ENCODE data around the gene LSG1.

The LSG1 gene

DNA sequence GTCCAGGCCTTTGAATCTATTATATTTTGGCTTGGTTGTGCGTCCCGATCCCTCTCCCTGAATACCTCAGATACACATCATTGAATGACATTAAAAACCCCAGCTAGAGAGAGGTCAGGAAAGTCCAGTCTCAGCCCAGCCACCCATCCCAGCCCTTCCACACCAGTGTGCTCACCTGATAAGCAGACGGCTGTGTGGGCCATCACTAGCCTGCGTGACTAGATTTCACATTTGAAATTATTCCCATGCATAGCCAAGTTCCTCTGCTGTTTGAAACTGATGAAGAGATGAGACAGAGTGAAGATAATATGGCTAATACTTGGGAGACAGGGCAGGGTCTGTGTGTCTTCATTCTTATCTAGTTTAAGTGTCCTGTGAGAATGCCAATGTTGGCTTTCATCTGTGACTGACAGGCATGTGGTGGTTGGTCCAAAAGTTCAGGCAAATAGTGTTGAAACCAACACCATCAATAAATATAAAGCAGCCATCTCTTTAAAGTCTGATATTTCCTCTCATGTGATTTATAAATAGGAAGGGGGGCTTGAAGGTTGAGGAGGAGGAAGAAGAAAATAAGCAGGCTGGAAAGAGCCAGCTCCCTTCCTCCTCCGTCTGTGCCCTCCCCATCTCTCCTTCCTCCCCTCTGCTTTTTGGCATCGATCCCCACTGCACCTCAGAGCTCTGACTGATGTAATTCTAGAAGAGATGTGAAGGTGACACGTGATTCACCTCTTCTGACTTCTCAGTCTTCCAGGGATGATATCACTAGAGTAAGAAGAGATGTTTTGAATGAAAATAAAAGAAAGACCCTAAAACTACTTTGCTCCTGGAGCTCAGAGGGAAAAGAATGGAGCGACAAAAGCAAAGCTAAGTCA, 18.7 kb upstream of the LSG1 start:
- Histone ChIP-seq H4K20me1 (ENCODE audit: insufficient read depth, low read length) (no peaks in the 10 kb centered on the region), H3F3A (ENCODE audit: insufficient read depth, low read length) (peaks cover 3% of the 10 kb centered on the region; the same call in 1 of the 2 replicates), H3K79me2 (ENCODE audit: low read length) (no peaks in the 10 kb centered on the region), H3K4me1 (ENCODE audit: low read length) (peaks cover 8% of the 10 kb centered on the region), H3K9me2 (replicated peaks; ENCODE audit: insufficient read depth, low read length) (no peaks in the 10 kb centered on the region), H3K27ac (ENCODE audit: low read length) (no peak overlapping the region), H3K4me3 (ENCODE audit: low read length) (no peak overlapping the region), H3K9me3 (replicated peaks; ENCODE audit: insufficient read depth, low read length) (no peaks in the 10 kb centered on the region), H3K4me2 (ENCODE audit: low read depth, low read length) (no peak overlapping the region), H3K9ac (ENCODE audit: low read length) (no peak overlapping the region), H3K27me3 (replicated peaks; ENCODE audit: insufficient read depth, low read length) (peaks cover 19% of the 10 kb centered on the region; the same call in 1 of the 2 replicates), H3K36me3 (replicated peaks; ENCODE audit: insufficient read depth, low read length) (no peaks in the 10 kb centered on the region), H2AFZ (ENCODE audit: low read length) (no peak overlapping the region)
- no peak for DNase-seq
- TF ChIP-seq, protein P1, sequence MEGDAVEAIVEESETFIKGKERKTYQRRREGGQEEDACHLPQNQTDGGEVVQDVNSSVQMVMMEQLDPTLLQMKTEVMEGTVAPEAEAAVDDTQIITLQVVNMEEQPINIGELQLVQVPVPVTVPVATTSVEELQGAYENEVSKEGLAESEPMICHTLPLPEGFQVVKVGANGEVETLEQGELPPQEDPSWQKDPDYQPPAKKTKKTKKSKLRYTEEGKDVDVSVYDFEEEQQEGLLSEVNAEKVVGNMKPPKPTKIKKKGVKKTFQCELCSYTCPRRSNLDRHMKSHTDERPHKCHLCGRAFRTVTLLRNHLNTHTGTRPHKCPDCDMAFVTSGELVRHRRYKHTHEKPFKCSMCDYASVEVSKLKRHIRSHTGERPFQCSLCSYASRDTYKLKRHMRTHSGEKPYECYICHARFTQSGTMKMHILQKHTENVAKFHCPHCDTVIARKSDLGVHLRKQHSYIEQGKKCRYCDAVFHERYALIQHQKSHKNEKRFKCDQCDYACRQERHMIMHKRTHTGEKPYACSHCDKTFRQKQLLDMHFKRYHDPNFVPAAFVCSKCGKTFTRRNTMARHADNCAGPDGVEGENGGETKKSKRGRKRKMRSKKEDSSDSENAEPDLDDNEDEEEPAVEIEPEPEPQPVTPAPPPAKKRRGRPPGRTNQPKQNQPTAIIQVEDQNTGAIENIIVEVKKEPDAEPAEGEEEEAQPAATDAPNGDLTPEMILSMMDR (IDR thresholded peaks at IDR 0.05; ENCODE audit: low read length): no peak
- TF ChIP-seq EZH2phosphoT487 (IDR thresholded peaks at IDR 0.05; ENCODE audit: low read length) (no peak), EZH2 (optimal IDR thresholded peaks at IDR 0.05; ENCODE audit: low read depth, low read length) (no peak)

DNA sequence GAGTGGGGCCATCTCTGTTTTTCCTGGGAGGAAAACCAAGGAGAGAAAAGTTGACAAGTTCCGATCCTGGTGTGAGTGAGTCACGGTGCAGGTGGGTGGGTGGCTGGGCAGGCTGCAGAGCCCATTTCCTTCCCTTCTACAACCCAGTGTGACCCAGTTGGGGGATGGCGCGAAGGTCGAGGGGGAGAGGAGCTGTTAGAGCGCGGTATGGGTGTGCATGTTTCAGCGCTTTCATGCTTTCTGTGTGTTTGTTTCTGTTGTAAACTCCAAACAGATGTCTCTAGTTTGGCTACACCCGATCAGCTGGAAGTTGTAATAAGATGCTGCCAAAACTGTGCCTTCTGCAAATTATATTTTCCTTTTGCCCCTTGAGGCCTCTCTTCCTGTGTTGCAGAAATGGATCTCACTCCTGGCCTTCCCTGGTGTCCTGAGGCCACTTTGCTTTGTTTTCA, 17.5 kb upstream of the LSG1 start:
- Histone ChIP-seq H3K9me2 (replicated peaks; ENCODE audit: insufficient read depth, low read length) (no peaks in the 10 kb centered on the region), H3K9ac (ENCODE audit: low read length) (no peak overlapping the region), H3K27ac (ENCODE audit: low read length) (no peak overlapping the region), H3K36me3 (replicated peaks; ENCODE audit: insufficient read depth, low read length) (no peaks in the 10 kb centered on the region), H3K4me1 (ENCODE audit: low read length) (peaks cover 16% of the 10 kb centered on the region), H2AFZ (ENCODE audit: low read length) (no peak overlapping the region), H3K27me3 (replicated peaks; ENCODE audit: insufficient read depth, low read length) (peaks cover 14% of the 10 kb centered on the region; the same call in 1 of the 2 replicates), H3K4me3 (ENCODE audit: low read length) (no peak overlapping the region), H3K9me3 (replicated peaks; ENCODE audit: insufficient read depth, low read length) (no peaks in the 10 kb centered on the region), H3K79me2 (ENCODE audit: low read length) (no peaks in the 10 kb centered on the region), H4K20me1 (ENCODE audit: insufficient read depth, low read length) (no peaks in the 10 kb centered on the region), H3K4me2 (ENCODE audit: low read depth, low read length) (no peak overlapping the region), H3F3A (ENCODE audit: insufficient read depth, low read length) (peaks cover 3% of the 10 kb centered on the region; the same call in 1 of the 2 replicates)
- DNase-seq: no peak
- no peak for TF ChIP-seq EZH2 (optimal IDR thresholded peaks at IDR 0.05; ENCODE audit: low read depth, low read length)
- no peak for TF ChIP-seq EZH2phosphoT487 (IDR thresholded peaks at IDR 0.05; ENCODE audit: low read length)

DNA sequence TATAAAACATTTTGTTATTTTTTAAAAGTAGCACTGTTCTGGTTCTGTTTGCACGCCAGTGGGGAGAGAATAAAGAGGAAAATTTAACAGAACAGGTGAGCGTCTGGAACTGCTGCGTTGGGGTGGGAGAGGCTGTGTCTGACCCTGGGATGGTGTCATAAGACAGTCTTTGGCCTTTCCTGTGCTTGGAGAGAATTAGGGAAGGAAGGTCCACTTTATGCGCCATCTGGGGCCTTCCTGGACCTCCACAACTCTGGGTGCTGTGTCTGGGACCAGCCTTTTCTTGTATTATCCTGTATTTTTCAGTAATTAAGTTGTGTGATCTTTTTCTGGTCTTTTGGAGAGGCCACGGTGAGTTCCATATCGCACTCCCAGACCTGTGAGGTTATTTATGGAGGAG, 17.0 kb upstream of the LSG1 start:
- Histone ChIP-seq H3K27ac (ENCODE audit: low read length) (no peak overlapping the region), H3K4me1 (ENCODE audit: low read length) (peaks cover 16% of the 10 kb centered on the region), H3K36me3 (replicated peaks; ENCODE audit: insufficient read depth, low read length) (no peaks in the 10 kb centered on the region), H3K9me2 (replicated peaks; ENCODE audit: insufficient read depth, low read length) (no peaks in the 10 kb centered on the region), H3K27me3 (replicated peaks; ENCODE audit: insufficient read depth, low read length) (peaks cover 10% of the 10 kb centered on the region; the same call in 1 of the 2 replicates), H3K9me3 (replicated peaks; ENCODE audit: insufficient read depth, low read length) (no peaks in the 10 kb centered on the region), H3K4me3 (ENCODE audit: low read length) (no peak overlapping the region), H4K20me1 (ENCODE audit: insufficient read depth, low read length) (no peaks in the 10 kb centered on the region), H3K4me2 (ENCODE audit: low read depth, low read length) (no peak overlapping the region), H3K79me2 (ENCODE audit: low read length) (no peaks in the 10 kb centered on the region), H3F3A (ENCODE audit: insufficient read depth, low read length) (peaks cover 3% of the 10 kb centered on the region; the same call in 1 of the 2 replicates), H3K9ac (ENCODE audit: low read length) (no peak overlapping the region), H2AFZ (ENCODE audit: low read length) (no peak overlapping the region)
- TF ChIP-seq, protein P1 (IDR thresholded peaks at IDR 0.05; ENCODE audit: low read length): no peak
- no peak for TF ChIP-seq EZH2 (optimal IDR thresholded peaks at IDR 0.05; ENCODE audit: low read depth, low read length)
- no peak for TF ChIP-seq EZH2phosphoT487 (IDR thresholded peaks at IDR 0.05; ENCODE audit: low read length)
- DNase-seq: no peak

Data from MM.1S (cell line).